GM10847 (cell line): ENCODE results near the gene ZFX.

ENCODE experiments used
- POLR2A ChIP-seq: IDR thresholded peaks from 2 replicates; pipeline ENCODE4 v1.6.1; 2011; ENCODE audit not compliant: insufficient read length; ENCODE audit errors: extremely low read depth

ZFX gene

DNA sequence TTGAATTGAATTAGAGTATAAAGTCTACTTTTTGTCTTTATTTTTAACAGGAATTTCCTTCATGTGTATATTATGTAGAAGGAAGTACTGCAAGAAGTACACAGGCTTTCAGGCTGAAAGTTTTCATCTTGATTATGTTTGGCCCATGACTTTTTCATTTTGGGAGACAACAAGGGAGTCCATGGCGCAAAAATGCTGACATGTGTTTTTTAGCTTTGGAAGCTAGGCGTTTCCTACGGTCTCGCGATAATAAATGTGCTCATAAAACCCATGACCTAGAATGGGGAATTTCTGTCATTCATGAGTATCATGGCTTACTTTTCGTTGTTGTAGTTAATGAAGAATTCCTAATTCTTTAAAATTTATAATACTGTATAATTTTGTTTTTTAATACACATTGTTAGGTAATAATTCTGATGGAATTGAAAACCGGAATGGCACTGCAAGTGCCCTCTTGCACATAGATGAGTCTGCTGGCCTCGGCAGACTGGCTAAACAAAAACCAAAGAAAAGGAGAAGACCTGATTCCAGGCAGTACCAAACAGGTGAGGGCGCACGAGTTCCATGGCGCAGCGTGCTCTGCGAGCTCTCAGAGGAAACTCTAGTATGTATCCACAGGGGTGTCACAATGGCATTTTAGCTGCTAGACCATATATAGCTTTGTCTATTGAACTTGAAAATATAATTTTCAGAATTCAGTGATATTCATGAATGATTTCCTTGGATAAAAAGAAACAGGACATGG is 59.1 kb downstream of the ZFX start:
- TF ChIP-seq POLR2A = no peak

DNA sequence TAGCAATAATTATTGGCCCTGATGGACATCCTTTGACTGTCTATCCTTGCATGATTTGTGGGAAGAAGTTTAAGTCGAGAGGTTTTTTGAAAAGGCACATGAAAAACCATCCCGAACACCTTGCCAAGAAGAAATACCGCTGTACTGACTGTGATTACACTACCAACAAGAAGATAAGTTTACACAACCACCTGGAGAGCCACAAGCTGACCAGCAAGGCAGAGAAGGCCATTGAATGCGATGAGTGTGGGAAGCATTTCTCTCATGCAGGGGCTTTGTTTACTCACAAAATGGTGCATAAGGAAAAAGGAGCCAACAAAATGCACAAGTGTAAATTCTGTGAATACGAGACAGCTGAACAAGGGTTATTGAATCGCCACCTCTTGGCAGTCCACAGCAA is 60.7 kb downstream of the ZFX start:
- no peak for TF ChIP-seq POLR2A

DNA sequence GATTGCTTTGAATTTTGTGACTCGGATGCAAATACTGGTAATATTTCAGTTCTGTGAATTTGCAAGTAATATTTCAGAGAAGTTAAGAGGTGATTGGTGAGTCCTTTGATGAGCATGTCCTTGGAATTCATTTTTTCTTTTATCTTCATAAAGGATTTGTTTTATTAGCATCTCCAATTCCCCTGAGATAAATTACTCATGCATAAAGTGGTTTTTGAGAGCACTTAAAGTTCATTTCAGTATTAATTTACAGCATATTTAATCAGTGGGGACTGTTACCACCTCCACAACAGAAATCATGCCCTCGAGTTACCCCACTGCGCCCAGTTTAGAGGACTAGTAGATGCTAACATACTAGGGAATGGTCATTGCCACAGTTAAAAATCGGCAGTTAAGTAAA is 65.0 kb downstream of the ZFX start:
- no peak for TF ChIP-seq POLR2A

DNA sequence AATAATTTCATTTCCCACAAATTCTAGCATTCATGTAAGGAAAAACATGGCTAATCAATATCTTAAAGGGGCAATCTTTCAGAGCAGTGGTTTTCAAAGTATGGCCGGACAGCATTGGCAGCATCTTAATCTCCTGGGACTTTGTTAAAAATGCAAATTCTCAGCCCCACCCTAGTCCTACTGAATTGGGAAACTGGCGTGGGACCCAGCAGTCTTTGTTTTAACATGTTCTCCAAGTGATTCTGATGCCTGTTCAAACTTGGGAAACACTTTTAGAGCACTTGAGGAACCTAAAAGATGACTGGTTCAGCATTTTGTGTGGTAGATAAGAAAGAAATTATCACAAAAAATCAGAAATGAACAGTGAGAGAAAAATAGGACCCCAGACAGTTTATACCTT is 65.7 kb downstream of the ZFX start:
- no peak for TF ChIP-seq POLR2A

DNA sequence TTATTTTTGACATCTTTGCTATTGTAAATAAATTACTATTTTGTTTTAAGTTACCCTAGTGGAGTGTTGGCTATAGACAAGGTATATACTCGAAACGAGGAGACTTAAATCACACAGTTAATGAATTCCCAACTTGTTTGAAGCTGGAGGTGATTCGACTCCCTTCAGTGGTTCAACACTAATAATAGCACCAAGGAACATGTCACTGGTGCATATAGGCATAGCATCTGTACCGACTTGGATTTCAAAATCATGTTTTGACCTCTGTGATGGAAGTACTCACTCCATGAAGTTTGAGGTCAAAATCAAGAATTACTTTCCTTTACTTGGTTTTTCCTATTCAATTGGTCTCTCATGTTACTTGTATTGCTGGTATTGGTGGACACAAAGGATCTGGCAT is 66.5 kb downstream of the ZFX start:
- no peak for TF ChIP-seq POLR2A

DNA sequence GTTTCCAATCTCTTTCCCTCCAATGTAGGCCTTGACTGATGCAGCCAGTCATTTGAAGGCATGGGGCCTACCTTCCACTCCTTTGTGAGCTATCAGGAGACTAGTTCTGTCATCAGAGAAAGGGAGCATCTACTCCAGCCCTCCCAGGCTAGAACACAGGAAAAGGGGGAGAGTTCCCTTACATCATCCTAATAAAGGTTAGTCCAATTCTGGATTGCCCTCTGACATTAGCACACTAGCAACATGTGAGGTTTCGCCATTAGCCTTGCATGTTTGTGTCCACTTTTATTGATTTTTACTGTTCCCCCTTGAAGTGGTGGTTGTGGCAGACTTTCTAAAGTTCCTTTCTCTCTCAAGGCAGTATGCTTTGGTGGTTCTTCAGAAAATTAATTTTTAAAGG is 67.3 kb downstream of the ZFX start:
- TF ChIP-seq POLR2A = no peak

DNA sequence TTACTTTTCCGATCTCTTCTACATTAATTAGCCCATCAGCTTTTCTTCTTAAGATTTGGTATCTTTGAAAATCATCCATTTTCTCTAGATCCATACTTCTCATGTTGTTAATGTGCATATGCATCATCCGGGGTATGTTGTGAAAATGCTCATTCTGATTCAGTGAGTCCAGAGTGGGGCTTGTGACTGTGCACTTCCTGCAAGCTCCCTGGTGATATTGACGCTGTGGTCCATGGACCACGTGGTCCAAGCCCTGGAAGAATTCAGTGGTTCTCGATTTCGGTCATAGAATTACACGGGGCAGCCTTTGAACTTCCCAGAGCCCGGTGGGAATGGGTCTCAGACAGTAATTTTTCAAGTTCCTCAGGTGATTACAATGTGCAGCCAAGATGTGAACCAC is 69.8 kb downstream of the ZFX start:
- no peak for TF ChIP-seq POLR2A

DNA sequence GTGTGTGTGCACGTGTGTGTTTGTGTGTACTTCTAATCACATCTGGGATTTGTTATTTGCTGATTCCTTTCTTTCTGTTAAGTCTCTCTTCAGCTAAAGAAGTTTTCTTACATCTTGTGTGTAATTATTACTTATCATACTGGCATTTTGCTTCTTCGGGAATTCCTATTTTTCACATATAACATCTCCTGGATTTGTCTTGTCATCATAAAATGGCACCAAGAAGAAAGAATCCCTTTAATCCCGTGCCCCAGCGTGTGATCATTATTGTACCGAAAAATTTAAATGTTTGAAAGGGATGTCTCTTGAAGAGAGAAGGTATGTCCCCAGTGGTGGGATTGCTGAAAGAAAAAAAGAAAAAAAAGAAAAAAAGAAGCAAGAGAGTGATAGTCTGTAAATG is 72.3 kb downstream of the ZFX start:
- TF ChIP-seq POLR2A = no peak

DNA sequence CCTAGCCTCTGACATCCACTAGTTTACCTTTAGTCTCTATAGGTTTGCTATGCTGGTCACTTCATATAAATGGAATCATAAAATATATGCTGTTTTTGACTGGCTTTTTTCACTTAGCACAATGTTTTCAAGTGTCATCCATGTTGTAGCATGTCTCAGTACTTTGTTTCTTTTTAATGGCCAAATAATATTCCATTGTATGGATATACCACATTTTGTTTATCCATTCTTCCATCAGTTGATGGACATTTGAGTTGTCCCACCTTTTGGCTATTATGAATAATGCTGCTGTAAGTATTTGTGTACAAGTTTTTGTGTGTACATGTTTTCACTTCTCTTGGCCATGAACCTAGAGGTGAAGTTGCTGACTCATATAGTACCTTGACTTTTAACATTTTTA is 75.7 kb downstream of the ZFX start:
- TF ChIP-seq POLR2A = no peak

DNA sequence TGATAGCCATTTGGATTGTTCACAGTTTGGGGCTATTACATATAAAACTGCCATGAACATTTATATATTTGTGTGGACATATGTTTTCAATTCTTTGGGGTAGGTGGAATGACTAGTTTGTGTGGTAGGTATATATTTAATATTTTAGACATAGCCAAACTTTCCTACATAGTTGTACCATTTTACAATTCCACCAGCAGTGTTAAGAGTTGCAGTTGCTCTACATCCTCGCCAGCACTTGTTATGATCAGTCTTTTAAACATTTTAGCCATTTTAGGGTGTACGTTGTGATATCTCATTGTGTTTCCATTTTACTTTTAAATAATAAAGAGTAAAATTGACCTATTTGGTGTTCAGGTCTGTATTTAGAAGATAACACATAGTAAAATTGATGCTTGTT is 76.6 kb downstream of the ZFX start:
- no peak for TF ChIP-seq POLR2A

DNA sequence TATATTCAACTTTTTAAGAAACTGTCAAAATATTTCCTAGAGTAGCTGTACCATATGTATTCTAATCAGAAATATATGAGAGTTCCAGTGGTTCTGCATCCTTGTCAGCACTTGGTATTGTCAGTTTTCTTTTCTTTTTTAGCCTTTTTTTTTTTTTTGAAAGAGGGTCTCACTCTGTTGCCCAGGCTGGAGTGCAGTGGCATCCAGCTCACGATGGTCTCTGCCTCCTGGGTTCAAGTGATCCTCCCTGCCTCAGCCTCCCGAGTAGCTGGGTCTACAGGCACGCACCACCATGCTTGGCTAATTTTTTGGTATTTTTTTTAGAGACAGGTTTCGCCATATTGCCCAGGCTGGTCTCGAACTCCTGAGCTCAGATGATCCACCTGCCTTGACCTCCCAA is 79.1 kb downstream of the ZFX start:
- TF ChIP-seq POLR2A = no peak

DNA sequence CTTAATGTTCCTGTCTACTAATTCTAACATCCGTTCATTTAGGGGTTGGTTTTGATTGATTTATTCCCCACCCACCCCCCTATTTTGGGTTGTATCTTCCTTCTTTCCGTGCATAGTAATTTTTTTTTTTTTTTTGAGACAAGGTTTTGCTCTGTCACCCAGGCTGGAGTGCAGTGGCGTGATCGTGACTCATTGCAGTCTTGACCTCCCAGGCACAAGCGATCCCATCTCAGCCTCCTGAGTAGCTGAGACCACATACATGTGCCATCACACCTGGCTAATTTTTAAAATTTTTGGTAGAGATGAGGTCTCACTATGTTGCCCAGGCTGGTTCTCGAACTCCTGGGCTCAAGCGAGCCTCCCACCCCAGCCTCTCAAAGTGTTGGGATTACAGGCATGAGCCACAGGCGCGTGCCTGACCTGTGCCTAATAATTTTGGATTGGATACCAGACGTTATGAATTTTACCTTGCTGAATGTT is 79.9 kb downstream of the ZFX start:
- TF ChIP-seq POLR2A = no peak

DNA sequence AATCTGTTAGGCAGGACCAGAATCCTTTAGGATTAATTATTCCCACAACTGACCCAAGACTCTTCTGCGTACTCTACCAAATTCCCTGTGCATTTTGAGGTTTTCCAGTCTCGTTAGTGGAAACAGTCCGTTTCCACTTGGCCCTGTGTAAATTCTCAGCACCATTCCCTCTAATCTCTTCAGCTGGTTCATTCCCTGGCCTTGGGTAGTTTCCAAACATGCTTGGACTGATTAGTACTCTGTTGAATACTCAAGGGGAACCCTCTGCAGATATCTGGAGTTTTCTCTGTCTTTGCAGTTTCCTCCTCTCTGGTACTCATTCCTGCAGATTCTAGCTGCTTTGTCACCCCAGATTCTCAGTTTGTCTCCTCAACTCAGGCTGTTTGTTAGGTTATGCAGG is 80.4 kb downstream of the ZFX start:
- TF ChIP-seq POLR2A = no peak

DNA sequence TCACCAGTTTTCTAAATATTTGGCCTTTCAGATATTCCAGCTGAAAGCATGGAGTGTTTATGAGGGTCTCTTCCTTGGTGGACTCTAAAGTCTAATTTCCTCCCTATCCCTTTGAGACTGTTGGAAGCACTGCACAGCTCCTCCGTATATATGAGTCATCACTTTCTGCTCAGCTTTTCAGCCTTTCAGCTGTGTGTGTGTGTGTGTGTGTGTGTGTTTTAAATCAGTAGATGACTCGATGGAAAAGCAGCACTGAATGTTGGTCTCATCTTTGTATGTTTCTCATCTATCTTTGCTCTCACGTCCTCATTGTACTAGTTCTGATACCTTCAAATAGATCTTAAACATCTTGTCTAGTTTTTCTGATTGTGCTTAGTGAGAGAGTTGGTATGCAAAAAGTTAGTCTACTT is 81.6 kb downstream of the ZFX start:
- TF ChIP-seq POLR2A = no peak

DNA sequence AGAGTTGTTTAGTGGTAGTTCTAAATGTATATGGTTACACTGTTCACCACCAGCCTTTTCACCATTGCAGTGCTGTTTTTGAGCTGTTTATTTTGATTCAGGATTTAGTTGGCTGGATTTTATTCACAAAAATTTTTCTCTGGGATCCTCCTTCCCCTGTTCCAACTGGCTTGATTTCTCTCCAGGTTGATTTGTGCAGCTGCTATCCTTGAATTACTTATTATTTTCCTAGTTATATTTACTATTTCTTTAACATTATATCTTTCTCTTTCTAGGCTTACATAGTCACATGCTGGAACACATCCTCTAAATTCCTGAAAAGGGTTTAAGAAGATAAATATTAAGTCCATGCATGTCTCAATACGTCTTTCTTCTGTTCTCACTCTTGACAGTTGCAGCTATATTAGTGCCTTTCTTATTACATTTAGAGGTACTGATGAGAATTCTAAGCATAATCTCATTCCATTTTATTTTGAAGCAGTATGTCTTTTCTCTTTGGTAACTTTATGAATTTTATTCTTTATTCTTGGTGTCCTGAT is 82.2 kb downstream of the ZFX start:
- TF ChIP-seq POLR2A = no peak

DNA sequence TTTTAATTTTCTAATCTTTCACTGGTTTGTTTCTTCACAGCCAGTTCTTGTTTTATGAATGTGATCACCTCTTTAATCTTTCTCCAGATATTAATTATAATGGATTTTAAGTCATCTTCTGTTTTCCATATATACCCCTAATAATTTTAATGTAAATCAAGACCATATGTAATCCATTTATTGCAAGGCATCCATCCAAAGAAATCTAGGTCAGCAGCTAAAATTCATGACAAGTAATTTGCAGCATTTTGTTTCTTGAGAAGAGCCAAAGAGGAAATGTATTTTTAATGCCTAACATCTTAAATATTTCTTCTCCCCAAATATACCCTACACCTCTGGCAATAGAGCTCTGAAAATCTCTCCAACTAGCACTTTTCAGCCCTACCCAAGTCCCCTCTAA is 83.3 kb downstream of the ZFX start:
- TF ChIP-seq POLR2A = no peak

DNA sequence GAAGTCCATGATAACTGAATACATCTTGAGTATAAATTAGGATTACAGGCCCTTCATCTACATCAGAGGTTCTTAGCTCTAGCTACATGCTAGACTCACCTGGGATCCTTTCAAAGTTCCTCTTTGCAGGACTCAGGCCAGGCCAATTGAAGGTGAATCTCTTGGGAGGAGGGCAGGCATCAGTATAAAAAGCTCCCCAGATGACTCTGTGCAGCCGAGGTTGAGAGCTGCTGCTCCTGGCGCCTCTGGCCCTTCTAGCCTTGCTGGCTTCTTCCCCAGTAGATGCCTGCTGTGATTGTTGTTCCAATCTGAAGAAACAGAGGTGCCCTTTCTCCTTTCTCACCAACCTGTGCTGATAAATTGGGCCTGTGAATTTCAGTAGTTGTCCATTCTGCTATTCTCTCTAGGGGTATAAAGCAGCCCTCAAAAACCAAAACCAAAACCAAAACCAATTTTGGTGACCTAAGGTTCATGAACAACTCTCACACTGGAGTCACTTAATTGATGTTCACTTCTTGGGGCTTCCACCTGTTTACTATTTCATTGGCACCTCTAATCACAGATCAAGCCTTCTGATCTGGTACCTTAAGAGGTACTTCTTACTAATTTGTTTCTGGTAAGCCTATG is 85.7 kb downstream of the ZFX start:
- no peak for TF ChIP-seq POLR2A
